OCI-LY1 (cell line): ENCODE data around the gene GUCA1C.

Experiments used
- H2AFZ ChIP-seq: fragments of 200-600 bp; sonication (generic), shearing (Covaris generic); 2 replicates; pipeline ENCODE4 v1.6.0; 2014; ENCODE audit warnings: antibody characterized with exemption, mild to moderate bottlenecking, low read length
- H3F3A ChIP-seq: fragments of 200-600 bp; sonication (generic), shearing (Covaris generic); 2 replicates; pipeline ENCODE4 v1.6.0; 2014; ENCODE audit warnings: mild to moderate bottlenecking, antibody characterized with exemption, low read length, moderate library complexity; ENCODE audit not compliant: insufficient read depth
- H3K27ac ChIP-seq: fragments of 200-600 bp; sonication (generic); 2 replicates; pipeline ENCODE4 v1.5.1; 2014; ENCODE audit warnings: low read length, mixed run types, mild to moderate bottlenecking, low read depth; ENCODE audit not compliant: poor library complexity, severe bottlenecking
- H3K27me3 ChIP-seq: fragments of 200-600 bp; sonication (generic); 2 replicates; pipeline ENCODE4 v1.6.0; 2014; ENCODE audit warnings: antibody characterized with exemption, mild to moderate bottlenecking, low read length, moderate library complexity; ENCODE audit not compliant: insufficient read depth
- H3K36me3 ChIP-seq: fragments of 200-600 bp; sonication (generic); 2 replicates; pipeline ENCODE4 v1.6.1; 2014; ENCODE audit warnings: mild to moderate bottlenecking, antibody characterized with exemption, low read length, moderate library complexity, mixed read lengths; ENCODE audit not compliant: insufficient read depth
- H3K4me1 ChIP-seq: fragments of 200-600 bp; sonication (generic); 2 replicates; pipeline ENCODE4 v1.5.1; 2014; ENCODE audit warnings: mild to moderate bottlenecking, low read length, moderate library complexity; ENCODE audit not compliant: insufficient read depth, severe bottlenecking
- H3K4me2 ChIP-seq: fragments of 200-600 bp; sonication (generic), shearing (Covaris generic); 2 replicates; pipeline ENCODE4 v1.6.1; 2014; ENCODE audit warnings: low read length
- H3K4me3 ChIP-seq: fragments of 200-600 bp; sonication (generic); 2 replicates; pipeline ENCODE4 v1.5.1; 2014; ENCODE audit warnings: low read length, low read depth, mild to moderate bottlenecking, mixed read lengths; ENCODE audit not compliant: poor library complexity, severe bottlenecking
- H3K79me2 ChIP-seq: fragments of 200-600 bp; shearing (Covaris generic); 2 replicates; pipeline ENCODE4 v1.6.1; 2016; ENCODE audit warnings: mixed run types, low read length, mixed read lengths; ENCODE audit not compliant: insufficient read depth
- H3K9ac ChIP-seq: fragments of 200-600 bp; sonication (generic), shearing (Covaris generic); 2 replicates; pipeline ENCODE4 v1.6.1; 2014; ENCODE audit warnings: mild to moderate bottlenecking, low read length, mixed read lengths
- H3K9me2 ChIP-seq: fragments of 200-600 bp; sonication (generic), shearing (Covaris generic); 2 replicates; pipeline ENCODE4 v1.6.1; 2014; ENCODE audit warnings: low read depth, mild to moderate bottlenecking, low read length, mixed read lengths
- H3K9me3 ChIP-seq: fragments of 200-600 bp; shearing (Covaris generic); 2 replicates; pipeline ENCODE4 v1.6.1; 2014; ENCODE audit warnings: low read length, mixed read lengths
- H4K20me1 ChIP-seq: fragments of 200-600 bp; sonication (generic), shearing (Covaris generic); 2 replicates; pipeline ENCODE4 v1.6.0; 2016; ENCODE audit warnings: mild to moderate bottlenecking, low read length; ENCODE audit not compliant: insufficient read depth
- CTCF ChIP-seq: fragments of 200-600 bp; sonication (generic), shearing (Covaris generic); IDR thresholded peaks from 2 replicates; pipeline ENCODE4 v1.5.1; 2017; ENCODE audit warnings: mild to moderate bottlenecking, antibody characterized with exemption, low read length, moderate library complexity, mixed read lengths
- EZH2 ChIP-seq: fragments of 200-600 bp; sonication (generic), shearing (Covaris generic); IDR thresholded peaks from 2 replicates; pipeline ENCODE4 v1.8.0; 2017; ENCODE audit warnings: borderline replicate concordance, mixed run types, mild to moderate bottlenecking, antibody characterized with exemption, low read length, moderate library complexity, mixed read lengths

Gene GUCA1C

GRCh38 chr3:108953700-108954099 lies at the start of gene GUCA1C:
Gene GUCA1C (minus strand): TSS chr3:108953879. CDS start chr3:108953762, 117 bp downstream.
- H3K4me3 ChIP-seq: no peak within 1 kb of the TSS
- H3K36me3 ChIP-seq: no peaks in the 10 kb centered on the region
- no peak within 1 kb of the TSS for H3K9ac ChIP-seq
- H3K9me3 ChIP-seq: no peaks in the 10 kb centered on the region
- TF ChIP-seq EZH2: no peak
- no peak for TF ChIP-seq CTCF
- H3K27ac ChIP-seq: no peak within 1 kb of the TSS
- H3K4me2 ChIP-seq: no peak within 1 kb of the TSS
- H3K4me1 ChIP-seq: no peaks in the 10 kb centered on the region
- no peaks in the 10 kb centered on the region for H4K20me1 ChIP-seq
- no peaks in the 10 kb centered on the region for H3K79me2 ChIP-seq
- H3F3A ChIP-seq: no peaks in the 10 kb centered on the region
- no peaks in the 10 kb centered on the region for H3K27me3 ChIP-seq
- H3K9me2 ChIP-seq: no peaks in the 10 kb centered on the region
- H2AFZ ChIP-seq: no peak within 1 kb of the TSS

GRCh38 chr3:108998436-108998835 lies 44.8 kb upstream of the GUCA1C start:
- no peaks in the 10 kb centered on the region for H3K9me2 ChIP-seq
- H3K4me2 ChIP-seq: no peak overlapping the region
- no peak overlapping the region for H2AFZ ChIP-seq
- H3K9ac ChIP-seq: no peak overlapping the region
- no peaks in the 10 kb centered on the region for H4K20me1 ChIP-seq
- no peaks in the 10 kb centered on the region for H3K27me3 ChIP-seq
- no peaks in the 10 kb centered on the region for H3K9me3 ChIP-seq
- TF ChIP-seq CTCF: no peak
- no peak for TF ChIP-seq EZH2
- H3K79me2 ChIP-seq: no peaks in the 10 kb centered on the region
- no peak overlapping the region for H3K4me3 ChIP-seq
- no peaks in the 10 kb centered on the region for H3F3A ChIP-seq
- H3K27ac ChIP-seq: no peak overlapping the region
- H3K4me1 ChIP-seq: no peaks in the 10 kb centered on the region
- no peaks in the 10 kb centered on the region for H3K36me3 ChIP-seq

- Histone ChIP-seq H3K27me3 (no peaks in the 10 kb centered on the region), H3K4me2 (no peak overlapping the region), H3K4me1 (no peaks in the 10 kb centered on the region), H3K9me3 (no peaks in the 10 kb centered on the region), H3K79me2 (no peaks in the 10 kb centered on the region), H3K36me3 (no peaks in the 10 kb centered on the region), H3K9me2 (no peaks in the 10 kb centered on the region), H4K20me1 (no peaks in the 10 kb centered on the region), H3K9ac (no peak overlapping the region), H3K4me3 (no peak overlapping the region), H3K27ac (no peak overlapping the region), H2AFZ (no peak overlapping the region), H3F3A (no peaks in the 10 kb centered on the region)
- TF ChIP-seq EZH2 (no peak), CTCF (no peak)
These were observed 32.2 kb upstream of the GUCA1C start for GRCh38 chr3:108985844-108986243.
